Colon (tissue), 2 donors: Measurements from ENCODE around the gene SLC1A3.

ENCODE experiments used
- FAIRE-seq: peaks from 2 replicates; lab custom pipeline; 2012; peaks lifted over from hg19 to GRCh38; lab: Jason Lieb, UNC
- donor health status: control.
- donor health status: control.

SLC1A3 gene

DNA sequence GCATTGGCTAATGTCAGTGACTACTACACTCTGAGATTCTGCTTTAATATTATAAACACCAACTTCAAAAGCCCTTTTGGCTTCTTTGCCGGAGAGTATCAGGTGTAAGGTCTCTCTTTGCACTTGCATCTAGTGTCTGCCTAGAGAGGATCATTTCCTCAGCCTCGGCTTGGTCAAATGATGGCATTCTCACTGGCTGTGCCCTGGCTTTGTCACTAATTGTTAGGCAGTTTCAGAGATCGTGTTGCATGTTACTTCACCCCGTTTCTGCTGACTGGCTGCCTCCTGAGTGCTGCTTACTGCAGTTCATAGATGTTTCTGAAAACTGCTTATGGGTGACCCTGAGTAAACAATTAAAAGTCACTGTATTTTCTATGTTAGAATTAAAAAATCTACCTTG lies 48.8 kb downstream of the SLC1A3 start:
- no peak for FAIRE-seq

- FAIRE-seq, result no peak
These were observed 50.1 kb downstream of the SLC1A3 start for GRCh38 chr5:36656556-36656955.

DNA sequence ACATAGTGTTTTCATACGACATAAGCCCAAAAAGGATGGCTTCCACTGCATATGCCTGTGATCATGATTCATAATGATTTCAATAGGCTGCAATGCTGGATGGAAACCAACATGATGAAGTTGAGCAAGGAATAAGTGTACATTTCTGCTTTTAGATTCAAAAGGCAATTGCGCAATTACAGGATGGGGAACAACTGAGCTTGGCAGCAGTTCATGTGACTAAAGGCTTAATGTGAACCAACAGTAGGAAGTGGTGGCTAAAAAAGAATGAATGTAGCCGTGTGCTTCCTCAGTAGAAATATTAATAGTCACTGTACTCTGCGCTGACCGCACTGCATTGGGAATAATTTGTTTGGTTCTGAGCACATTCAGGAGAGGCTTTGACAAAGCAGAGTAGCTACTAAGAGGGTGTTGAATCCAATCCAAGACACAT lies 51.2 kb downstream of the SLC1A3 start:
- no peak for FAIRE-seq

- FAIRE-seq, result no peak
These were observed 51.8 kb downstream of the SLC1A3 start for GRCh38 chr5:36658038-36658756.

DNA sequence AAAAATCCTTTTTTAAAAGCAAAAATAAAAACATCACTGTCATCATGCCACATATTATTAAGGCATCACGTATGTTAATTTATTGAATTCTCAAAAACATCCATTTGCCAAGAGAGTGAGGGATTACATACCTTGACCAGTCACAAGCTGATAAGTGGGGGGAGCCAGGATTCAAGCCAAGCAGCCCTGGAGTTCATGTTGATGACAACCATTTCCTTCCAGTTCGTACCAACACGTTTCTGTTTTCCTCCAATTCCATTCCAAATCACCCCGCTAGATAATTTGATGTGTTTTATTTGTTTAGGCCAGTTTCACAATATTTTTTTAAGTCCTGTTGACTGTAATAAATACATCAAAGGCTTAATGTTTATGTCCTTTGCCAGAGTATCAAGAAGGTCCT lies 53.0 kb downstream of the SLC1A3 start:
- no peak for FAIRE-seq

DNA sequence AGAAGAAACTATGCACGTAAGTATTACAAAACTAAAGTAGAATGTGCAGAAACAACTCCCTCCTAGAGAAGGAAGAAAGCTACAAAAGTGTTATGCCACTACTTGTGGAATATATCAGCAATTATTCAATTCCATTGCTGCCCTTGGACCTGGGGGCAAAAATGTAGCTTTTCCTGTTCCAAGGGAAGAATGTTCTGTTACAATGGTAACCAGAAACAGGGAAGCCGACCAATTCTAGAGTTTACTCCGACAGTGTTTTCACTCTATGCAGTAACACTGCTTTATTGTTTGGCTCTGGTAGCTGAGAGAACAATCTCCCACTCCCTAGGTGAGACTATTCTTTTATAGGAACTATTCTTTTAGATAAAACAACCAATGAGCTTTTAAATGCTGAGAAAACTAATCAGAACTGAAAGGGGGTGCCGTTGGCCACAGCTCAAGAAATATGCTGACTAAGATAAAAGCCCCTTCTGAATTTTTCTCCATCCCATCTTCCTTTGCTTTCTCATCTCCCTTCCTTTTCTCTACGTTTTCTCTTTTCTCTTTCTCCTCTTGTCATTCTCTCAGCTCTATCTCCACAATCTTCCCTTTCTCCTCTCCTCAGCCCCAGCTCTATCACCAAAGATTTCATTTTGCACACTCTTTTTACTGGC lies 54.1 kb downstream of the SLC1A3 start:
- no peak for FAIRE-seq

GRCh38 chr5:36661456-36662220 lies 55.2 kb downstream of the SLC1A3 start:
- no peak for FAIRE-seq

DNA sequence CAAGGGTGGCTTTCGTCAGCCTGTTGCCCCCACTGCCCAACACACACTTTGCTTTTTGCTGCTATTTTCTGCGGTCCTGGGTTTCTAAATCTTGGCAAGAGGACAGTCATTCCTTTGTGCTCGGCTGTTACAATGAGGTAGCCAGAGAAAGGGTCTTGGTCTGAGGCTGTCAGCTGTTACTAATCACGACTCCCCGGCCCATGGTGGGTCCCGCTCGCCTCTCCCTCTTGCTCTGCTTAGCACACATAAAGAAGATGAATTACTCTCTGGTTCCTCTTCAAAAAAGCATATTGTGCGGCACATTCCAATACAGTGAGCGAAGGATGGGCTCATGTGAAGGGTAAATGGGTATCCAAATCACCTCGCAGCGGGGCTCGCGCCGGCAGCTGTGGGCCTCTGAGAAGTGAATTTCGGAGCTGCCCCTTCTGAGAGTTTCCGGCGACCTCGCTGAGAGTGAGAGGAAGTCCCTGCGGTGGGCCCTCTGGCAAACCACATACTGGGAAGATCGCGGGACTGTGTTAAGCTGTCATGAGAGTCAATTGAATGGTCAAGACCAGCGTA lies 56.0 kb downstream of the SLC1A3 start:
- no peak for FAIRE-seq

GRCh38 chr5:36664766-36665165 lies 58.4 kb downstream of the SLC1A3 start:
- FAIRE-seq, result no peak

- FAIRE-seq, result no peak
These were observed 59.2 kb downstream of the SLC1A3 start for GRCh38 chr5:36665628-36666027.

GRCh38 chr5:36666274-36666673 lies 59.9 kb downstream of the SLC1A3 start:
- FAIRE-seq, result no peak

DNA sequence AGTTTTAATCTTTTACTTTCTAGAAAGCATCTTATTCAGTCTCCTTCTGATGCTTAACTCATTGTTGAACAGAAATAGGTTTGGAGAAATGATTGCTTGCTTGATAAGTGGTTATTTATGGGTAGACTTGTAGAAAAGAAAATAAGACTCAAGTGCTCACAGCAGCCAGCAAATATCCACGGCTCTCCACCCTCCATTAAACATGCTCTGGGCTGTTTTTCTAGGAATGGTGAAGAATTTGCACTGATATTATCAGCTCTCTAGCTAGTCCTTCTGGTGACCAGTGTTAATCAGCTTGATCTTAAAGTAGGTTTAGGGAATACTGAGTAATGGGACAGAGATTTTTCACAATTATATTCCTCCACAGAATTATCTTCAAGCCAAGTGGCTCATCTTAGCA lies 60.6 kb downstream of the SLC1A3 start:
- FAIRE-seq, result no peak

DNA sequence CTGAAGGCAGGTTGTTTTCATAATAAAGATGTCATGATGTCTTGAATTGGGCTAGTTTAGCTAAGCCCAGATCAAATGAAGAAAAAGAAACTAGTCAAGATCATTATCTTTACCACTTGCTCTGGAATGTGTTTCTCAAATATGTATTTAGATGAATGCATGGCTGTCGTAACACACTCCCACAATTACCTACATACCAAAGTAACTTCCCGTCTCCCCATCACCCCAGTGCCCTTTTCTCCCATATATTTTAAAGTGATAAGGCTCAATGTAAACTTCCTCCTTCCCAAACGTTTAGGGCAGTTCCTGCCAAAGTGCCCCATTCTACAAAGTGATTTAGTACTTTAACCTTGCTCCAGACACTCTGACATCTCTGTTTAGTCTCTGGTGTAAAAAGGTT lies 61.4 kb downstream of the SLC1A3 start:
- no peak for FAIRE-seq

DNA sequence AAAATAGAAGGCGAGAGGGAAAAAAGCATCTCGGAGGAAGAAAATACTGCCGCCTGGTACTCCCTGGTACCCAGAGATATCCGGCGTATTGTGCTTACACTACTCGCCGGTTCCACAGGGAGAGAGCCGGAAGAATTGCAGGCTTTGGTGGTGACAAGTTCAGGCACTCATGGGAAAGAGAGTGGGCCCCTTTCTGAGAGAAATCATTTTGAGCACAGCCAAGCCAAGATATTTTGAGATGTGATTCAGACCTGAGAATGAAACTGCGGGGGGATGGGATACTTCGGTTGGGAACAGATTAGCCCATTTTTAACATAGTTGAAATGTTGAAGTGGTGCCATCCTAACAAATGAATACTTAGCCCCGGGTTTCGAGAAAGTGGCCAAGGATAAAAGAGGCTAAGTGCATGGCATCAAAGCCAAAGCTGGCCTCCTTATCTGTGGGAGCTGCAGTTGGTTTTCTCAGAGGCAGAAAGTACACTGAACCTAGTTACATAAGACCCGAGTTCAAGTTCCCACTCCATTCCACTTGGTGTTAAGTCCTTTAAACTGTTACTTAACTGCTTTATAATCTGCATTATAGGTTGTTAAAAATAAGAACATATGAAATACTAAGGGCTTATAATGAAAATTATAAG lies 62.7 kb downstream of the SLC1A3 start:
- FAIRE-seq, result no peak

GRCh38 chr5:36670548-36670947 lies 64.1 kb downstream of the SLC1A3 start:
- no peak for FAIRE-seq

DNA sequence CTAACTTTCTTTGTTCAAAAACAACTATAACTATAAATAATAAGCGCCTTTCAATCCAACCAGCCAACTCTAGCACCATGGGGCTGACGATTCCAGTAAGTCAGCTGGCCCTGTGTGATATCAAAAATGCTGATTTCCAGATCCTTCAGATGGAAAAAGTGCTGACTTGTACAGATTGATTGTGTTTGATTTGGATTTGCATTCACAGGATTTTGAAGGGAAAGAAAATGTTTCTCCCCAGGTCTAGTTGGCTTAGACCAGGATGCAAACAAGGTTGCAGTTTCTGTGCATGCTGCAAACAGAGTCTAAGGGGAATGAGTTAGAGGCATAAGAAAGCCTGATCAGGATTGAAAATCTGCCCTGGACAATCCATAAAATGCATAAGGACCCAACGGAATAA lies 68.9 kb downstream of the SLC1A3 start:
- no peak for FAIRE-seq

DNA sequence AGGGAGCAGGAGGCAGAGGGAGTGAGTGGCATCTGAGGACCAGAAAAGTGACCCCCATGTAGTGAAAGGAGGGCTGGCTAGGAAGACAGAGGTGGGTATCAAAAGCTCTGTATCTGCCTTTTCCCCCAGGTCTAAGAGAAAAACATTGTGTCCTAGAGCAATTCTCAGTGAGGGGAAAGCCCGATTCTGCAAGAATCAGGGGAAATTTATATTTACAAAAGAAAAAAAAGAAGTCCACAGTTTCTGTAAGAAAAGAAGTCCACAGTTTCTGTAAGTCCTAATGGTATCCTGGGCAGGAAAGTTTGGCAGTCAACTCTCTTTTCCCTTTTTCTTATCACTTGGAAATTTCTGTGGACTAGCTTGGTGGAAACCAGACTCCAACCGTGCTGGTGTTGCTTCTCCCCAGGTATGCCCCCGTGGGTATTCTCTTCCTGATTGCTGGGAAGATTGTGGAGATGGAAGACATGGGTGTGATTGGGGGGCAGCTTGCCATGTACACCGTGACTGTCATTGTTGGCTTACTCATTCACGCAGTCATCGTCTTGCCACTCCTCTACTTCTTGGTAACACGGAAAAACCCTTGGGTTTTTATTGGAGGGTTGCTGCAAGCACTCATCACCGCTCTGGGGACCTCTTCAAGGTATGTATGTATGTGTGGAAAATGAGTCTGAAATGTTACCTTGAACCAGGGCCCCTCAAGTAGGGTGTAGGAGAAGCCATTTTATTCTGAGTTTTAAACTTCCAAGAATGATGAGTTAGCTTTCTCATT lies 73.0 kb downstream of the SLC1A3 start:
- no peak for FAIRE-seq

DNA sequence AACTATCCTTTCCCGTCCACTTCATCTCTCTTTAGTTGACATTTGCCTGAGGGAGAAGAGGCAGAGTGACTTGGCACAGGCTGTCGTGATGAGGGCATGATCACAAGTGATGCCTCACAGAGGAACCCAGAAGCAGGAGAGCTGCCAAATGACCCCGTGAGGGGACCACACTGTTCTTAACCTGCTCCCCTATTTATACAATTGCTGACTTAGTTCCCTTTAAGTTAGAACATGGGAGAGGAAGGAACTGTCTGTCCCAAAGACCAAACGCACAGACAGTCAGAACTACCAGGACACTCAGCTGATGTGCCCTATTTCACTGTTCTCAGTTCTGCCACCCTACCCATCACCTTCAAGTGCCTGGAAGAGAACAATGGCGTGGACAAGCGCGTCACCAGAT lies 73.7 kb downstream of the SLC1A3 start:
- no peak for FAIRE-seq

GRCh38 chr5:36681711-36682110 lies 75.3 kb downstream of the SLC1A3 start:
- no peak for FAIRE-seq

DNA sequence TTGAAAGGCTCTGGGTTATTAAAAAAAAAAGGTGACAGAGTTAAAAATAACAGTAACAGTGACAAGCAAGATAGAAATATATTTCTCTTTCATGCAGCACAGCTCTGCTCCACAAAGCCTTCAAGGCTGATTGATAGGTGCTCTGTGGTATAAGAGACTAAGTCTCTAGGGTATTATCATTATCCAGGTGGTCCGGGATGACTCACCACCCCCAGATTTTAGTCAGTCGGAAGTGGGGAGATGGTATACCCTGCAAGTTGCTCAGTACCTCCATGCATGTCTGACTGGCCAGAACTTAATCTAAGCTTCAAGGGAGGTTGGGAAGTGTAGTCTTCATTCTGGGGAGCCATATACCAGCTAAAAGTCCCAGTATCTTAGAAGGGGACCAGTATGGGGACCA lies 76.1 kb downstream of the SLC1A3 start:
- FAIRE-seq, result no peak

GRCh38 chr5:36683821-36684434 lies 77.5 kb downstream of the SLC1A3 start:
- no peak for FAIRE-seq
